Panc1 (cell line): ENCODE data around the gene HABP4.

Source experiments
- POLR2AphosphoS5 ChIP-seq: IDR thresholded peaks from 2 replicates; pipeline ENCODE4 v1.6.1; 2012; ENCODE audit warnings: mild to moderate bottlenecking, low read depth, low read length, moderate library complexity
- REST ChIP-seq, 2 experiments: IDR thresholded peaks; 2 replicates each; pipeline ENCODE4 v1.6.1; 2011 to 2012; ENCODE audit warnings: low read depth in 2 of 2, control low read depth in 1 of 2, low read length in 1 of 2, mild to moderate bottlenecking in 1 of 2, moderate library complexity in 1 of 2; ENCODE audit not compliant: insufficient read depth in 1 of 2
- TF ChIP-seq, protein P1 (sequence below): fragments of 450-650 bp; IDR thresholded peaks from 2 replicates; pipeline ENCODE4 v1.5.1; 2017; ENCODE audit warnings: mild to moderate bottlenecking

GRCh38 chr9:96457266-96457665, 7.3 kb downstream of the HABP4 start:
- TF ChIP-seq, protein P1, sequence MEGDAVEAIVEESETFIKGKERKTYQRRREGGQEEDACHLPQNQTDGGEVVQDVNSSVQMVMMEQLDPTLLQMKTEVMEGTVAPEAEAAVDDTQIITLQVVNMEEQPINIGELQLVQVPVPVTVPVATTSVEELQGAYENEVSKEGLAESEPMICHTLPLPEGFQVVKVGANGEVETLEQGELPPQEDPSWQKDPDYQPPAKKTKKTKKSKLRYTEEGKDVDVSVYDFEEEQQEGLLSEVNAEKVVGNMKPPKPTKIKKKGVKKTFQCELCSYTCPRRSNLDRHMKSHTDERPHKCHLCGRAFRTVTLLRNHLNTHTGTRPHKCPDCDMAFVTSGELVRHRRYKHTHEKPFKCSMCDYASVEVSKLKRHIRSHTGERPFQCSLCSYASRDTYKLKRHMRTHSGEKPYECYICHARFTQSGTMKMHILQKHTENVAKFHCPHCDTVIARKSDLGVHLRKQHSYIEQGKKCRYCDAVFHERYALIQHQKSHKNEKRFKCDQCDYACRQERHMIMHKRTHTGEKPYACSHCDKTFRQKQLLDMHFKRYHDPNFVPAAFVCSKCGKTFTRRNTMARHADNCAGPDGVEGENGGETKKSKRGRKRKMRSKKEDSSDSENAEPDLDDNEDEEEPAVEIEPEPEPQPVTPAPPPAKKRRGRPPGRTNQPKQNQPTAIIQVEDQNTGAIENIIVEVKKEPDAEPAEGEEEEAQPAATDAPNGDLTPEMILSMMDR: no peak
- TF ChIP-seq POLR2AphosphoS5 (no peak), REST (IDR thresholded peaks at IDR 0.05; ENCODE audit: insufficient read depth in 1 of 2, low read depth in 2 of 2, low read length in 1 of 2) (no peak)
